Psoas muscle (tissue), 8 donors: ENCODE data around the gene KIRREL3. TPM values are rescaled to one million over a fixed set of nuclear protein-coding genes. Genes with fewer than 3 reads are reported as not detected.

Experiments used
- ATAC-seq, 4 donors: fragments of 200-7000 bp; cut with Tn5 transposase; one replicate each; pipeline ENCODE4 v1.9.1; 2020; ENCODE audit warnings: moderate library complexity in 3 of 4, mild to moderate bottlenecking in 2 of 4
- DNase-seq, 2 donors: peaks; one replicate each; pipeline ENCODE4 v3.0.0-alpha.2; 2020
- H3K27ac ChIP-seq: fragments of 200-600 bp; one replicate; pipeline ENCODE4 v1.8.0; 2022
- H3K27me3 ChIP-seq, 3 donors: fragments of 200-600 bp in 1 of 3; one replicate each; pipeline versions ENCODE4 v1.6.1 to v1.8.0; 2013 to 2022; ENCODE audit warnings: low read length in 2 of 3, mild to moderate bottlenecking in 2 of 3, moderate library complexity in 1 of 3; ENCODE audit not compliant: insufficient read depth in 3 of 3
- H3K36me3 ChIP-seq, 2 donors: fragments of 200-600 bp in 1 of 2; one replicate each; pipeline versions ENCODE4 v1.6.1 to v1.8.0; 2013 to 2022; ENCODE audit warnings: low read depth in 1 of 2, mild to moderate bottlenecking in 1 of 2, moderate library complexity in 1 of 2; ENCODE audit not compliant: insufficient read depth in 1 of 2
- H3K4me1 ChIP-seq: fragments of 200-600 bp; one replicate; pipeline ENCODE4 v1.8.0; 2022
- H3K4me3 ChIP-seq: fragments of 200-600 bp; one replicate; pipeline ENCODE4 v1.8.0; 2022; ENCODE audit warnings: mild to moderate bottlenecking
- H3K9me3 ChIP-seq: fragments of 200-600 bp; one replicate; pipeline ENCODE4 v1.8.0; 2022
- CTCF ChIP-seq: fragments of 200-600 bp; IDR thresholded peaks from one replicate; pipeline ENCODE4 v1.8.0; 2022; ENCODE audit warnings: antibody characterized with exemption
- WGBS, 3 donors: extraction: QIAGEN DNeasy Blood & Tissue Kit; methylation state at CpG; one replicate each; pipeline versions ENCODE4 v1.1.6 to v1.1.7; 2013; 5-methylcytosine and 5-hydroxymethylcytosine counted together
- intact Hi-C, 2 donors: fragments of 100-400 bp; cut with DNase I; formaldehyde crosslinking; loops; one replicate each; pipeline versions ENCODE4 v1.11.0 to v1.14.2; 2022
- polyA plus RNA-seq, 3 donors: library from polyadenylated mRNA; stranded (reverse); fragments of 200-250 nt; gene quantifications; one replicate each; pipeline ENCODE4 v1.2.3, GENCODE V29; 2013
- total RNA-seq, 4 donors: library from RNA; stranded (reverse); fragmentation: NEBNext Ultra II Directional in 2 of 4; extraction: Animal tissue kit (Norgen Biotek cat#: 25700) in 2 of 4; gene quantifications; one replicate each; pipeline versions ENCODE4 v1.2.1 to v1.2.4, GENCODE V29; 2021 to 2023
- donor health status: healthy with polysubstance abuse.
- donor health status: DM: no; HTN: no; CAD: no; lungs with moderate emphysema.
- donor health status: Bipolar disorder and iron deficiency.
- donor health status: healthy.
- donor health status: DM: yes; HTN: yes; CAD: no.
- donor health status: DM: no; HTN: no; CAD: no.
- donor health status: DM: no; HTN: no; CAD: no.
- donor health status: DM: yes; HTN: yes; CAD: no.

Gene KIRREL3
- total and polyA plus RNA-seq, 7 donors: 0.04 TPM; not detected in 6

- no peaks in the 10 kb centered on the region for H3K4me1 ChIP-seq
- ATAC-seq (no peak), DNase-seq (no peak)
- H3K4me3 ChIP-seq: no peak overlapping the region
- WGBS, 3 donors: 34 to 44% (median 38%) methylated on average over 4 of the region's 4 CpGs
- no peaks in the 10 kb centered on the region for H3K36me3 ChIP-seq
- H3K27ac ChIP-seq: no peak overlapping the region
- no peaks in the 10 kb centered on the region for H3K27me3 ChIP-seq
- TF ChIP-seq CTCF: no peak
- H3K9me3 ChIP-seq: no peaks in the 10 kb centered on the region
- intact Hi-C loops: no loop called here
Observed at GRCh38 chr11:126751242-126751641, 249.3 kb downstream of the KIRREL3 start.

- TF ChIP-seq CTCF: no peak
- intact Hi-C loops: no loop called here
- Histone ChIP-seq H3K4me1 (no peaks in the 10 kb centered on the region), H3K36me3 (no peaks in the 10 kb centered on the region), H3K27me3 (no peaks in the 10 kb centered on the region), H3K4me3 (no peak overlapping the region), H3K9me3 (no peaks in the 10 kb centered on the region), H3K27ac (no peak overlapping the region)
- ATAC-seq: no peak
- WGBS, 3 donors: 90 to 92% (median 91%) methylated on average over 6 of the region's 6 CpGs
- DNase-seq: no peak
Observed at GRCh38 chr11:126748793-126749192, 251.8 kb downstream of the KIRREL3 start.

GRCh38 chr11:126748100-126748791 lies 252.3 kb downstream of the KIRREL3 start:
- H3K36me3 ChIP-seq: no peaks in the 10 kb centered on the region
- WGBS, 3 donors: 71 to 81% (median 79%) methylated on average over 17 of the region's 17 CpGs
- intact Hi-C loops: no loop called here
- no peak for DNase-seq
- H3K4me3 ChIP-seq: no peak overlapping the region
- TF ChIP-seq CTCF: no peak
- H3K9me3 ChIP-seq: no peaks in the 10 kb centered on the region
- no peak for ATAC-seq
- H3K4me1 ChIP-seq: no peaks in the 10 kb centered on the region
- H3K27ac ChIP-seq: no peak overlapping the region
- H3K27me3 ChIP-seq: no peaks in the 10 kb centered on the region

- intact Hi-C loops: no loop called here
- ATAC-seq (no peak), DNase-seq (no peak)
- H3K27me3 ChIP-seq: no peaks in the 10 kb centered on the region
- H3K36me3 ChIP-seq: no peaks in the 10 kb centered on the region
- H3K4me3 ChIP-seq: no peak overlapping the region
- no peaks in the 10 kb centered on the region for H3K4me1 ChIP-seq
- TF ChIP-seq CTCF: no peak
- H3K27ac ChIP-seq: no peak overlapping the region
- 92 to 96% (median 96%) methylated on average over 9 of the region's 9 CpGs for WGBS, 3 donors
- no peaks in the 10 kb centered on the region for H3K9me3 ChIP-seq
Observed at GRCh38 chr11:126747315-126747714, 253.3 kb downstream of the KIRREL3 start.

- 94 to 97% (median 95%) methylated on average over 4 of the region's 4 CpGs for WGBS, 3 donors
- DNase-seq (no peak), ATAC-seq (no peak)
- H3K27me3 ChIP-seq: no peaks in the 10 kb centered on the region
- H3K4me1 ChIP-seq: no peaks in the 10 kb centered on the region
- no peak overlapping the region for H3K27ac ChIP-seq
- H3K36me3 ChIP-seq: no peaks in the 10 kb centered on the region
- no peak overlapping the region for H3K4me3 ChIP-seq
- intact Hi-C loops: no loop called here
- no peaks in the 10 kb centered on the region for H3K9me3 ChIP-seq
- no peak for TF ChIP-seq CTCF
Observed at GRCh38 chr11:126746443-126746842, 254.1 kb downstream of the KIRREL3 start.
